ENCODE results near the gene HAS3.

GRCh38 chr16:69114976-69115355, 9.5 kb downstream of the HAS3 start:
- TF ChIP-seq CTCF (IDR thresholded peaks at IDR 0.05; ENCODE audit: borderline replicate concordance, extremely low read depth, low read length, poor library complexity, severe bottlenecking) (no peak), EZH2 (IDR thresholded peaks at IDR 0.05; ENCODE audit: borderline replicate concordance, low read depth, low read length, severe bottlenecking) (no peak)

Measured in DND-41 (cell line).